CD14-positive monocyte (primary cell): ENCODE results near the gene SRD5A3. TPM values are rescaled to one million over a fixed set of nuclear protein-coding genes. Genes with fewer than 3 reads are reported as not detected.

ENCODE experiments used
- DNase-seq, 3 donors: peaks; one replicate each; pipeline ENCODE4 v3.0.0-alpha.2; 2011 to 2022
- H2AFZ ChIP-seq: 2 replicates; pipeline ENCODE4 v1.6.0; 2012; ENCODE audit warnings: mild to moderate bottlenecking, low read depth, low read length, inconsistent platforms; ENCODE audit not compliant: insufficient read depth, poor library complexity, severe bottlenecking
- H3K27ac ChIP-seq, 2 donors: 1 replicate in 1 of 2; 2 replicates in 1 of 2; pipeline ENCODE4 v1.5.1; 2012 to 2013; ENCODE audit warnings: low read length in 2 of 2, control low read depth in 1 of 2, inconsistent platforms in 1 of 2, low read depth in 1 of 2, mild to moderate bottlenecking in 1 of 2
- H3K27me3 ChIP-seq, 2 donors: one replicate each; pipeline versions ENCODE4 v1.6.0 to v1.6.1; 2011 to 2013; ENCODE audit warnings: low read length in 2 of 2; ENCODE audit not compliant: control insufficient read depth in 2 of 2, insufficient read depth in 2 of 2
- H3K36me3 ChIP-seq, 2 donors: replicated peaks in 1 of 2; 1 replicate in 1 of 2; 2 replicates in 1 of 2; pipeline versions ENCODE4 v1.5.1 to v1.6.1; 2012 to 2013; ENCODE audit warnings: low read length in 2 of 2, control low read depth in 1 of 2, inconsistent platforms in 1 of 2, mild to moderate bottlenecking in 1 of 2; ENCODE audit not compliant: insufficient read depth in 2 of 2, control insufficient read depth in 1 of 2
- H3K4me1 ChIP-seq, 2 donors: 1 replicate in 1 of 2; 2 replicates in 1 of 2; pipeline versions ENCODE4 v1.5.1 to v1.6.1; 2012 to 2013; ENCODE audit warnings: low read length in 2 of 2, control low read depth in 1 of 2, inconsistent platforms in 1 of 2, mild to moderate bottlenecking in 1 of 2, moderate library complexity in 1 of 2; ENCODE audit not compliant: insufficient read depth in 2 of 2, control insufficient read depth in 1 of 2
- H3K4me2 ChIP-seq: replicated peaks from 2 replicates; pipeline ENCODE3; 2012; ENCODE audit warnings: low read length, moderate library complexity, mild to moderate bottlenecking; ENCODE audit not compliant: poor library complexity, severe bottlenecking; ENCODE audit errors: extremely low read depth
- H3K4me3 ChIP-seq, 3 experiments: fragments of 200-600 bp in 1 of 3; sonication (generic) in 1 of 3; replicated peaks in 1 of 3; 1 replicate in 2 of 3; 2 replicates in 1 of 3; pipeline ENCODE4 v1.5.1; 2011 to 2013; ENCODE audit warnings: low read length in 3 of 3, mild to moderate bottlenecking in 3 of 3, control low read depth in 2 of 3, low read depth in 2 of 3, inconsistent platforms in 1 of 3, moderate library complexity in 1 of 3
- H3K79me2 ChIP-seq: 2 replicates; pipeline ENCODE4 v1.6.0; 2012; ENCODE audit warnings: mild to moderate bottlenecking, control low read depth, inconsistent platforms, low read length, moderate library complexity; ENCODE audit not compliant: insufficient read depth
- H3K9ac ChIP-seq: 2 replicates; pipeline ENCODE4 v1.6.0; 2017; ENCODE audit warnings: low read length, mild to moderate bottlenecking; ENCODE audit not compliant: insufficient read depth, poor library complexity, severe bottlenecking
- H3K9me3 ChIP-seq, 2 donors: replicated peaks in 1 of 2; 1 replicate in 1 of 2; 2 replicates in 1 of 2; pipeline versions ENCODE4 v1.5.1 to v1.6.1; 2012 to 2013; ENCODE audit warnings: low read length in 2 of 2, control low read depth in 1 of 2; ENCODE audit not compliant: control insufficient read depth in 1 of 2, insufficient read depth in 1 of 2
- H4K20me1 ChIP-seq: 2 replicates; pipeline ENCODE4 v1.6.0; 2012; ENCODE audit warnings: mild to moderate bottlenecking, low read length, control low read depth, moderate library complexity; ENCODE audit not compliant: insufficient read depth
- H3K27ac Mint-ChIP-seq, 7 donors: one replicate each; pipeline ENCODE4 v1.8.0; 2020; ENCODE audit warnings: mild to moderate bottlenecking in 7 of 7, mixed read lengths in 7 of 7, moderate library complexity in 6 of 7, inconsistent platforms in 2 of 7
- H3K27me3 Mint-ChIP-seq, 3 donors: one replicate each; pipeline ENCODE4 v1.8.0; 2021 to 2022; ENCODE audit warnings: low read depth in 3 of 3, mild to moderate bottlenecking in 3 of 3, mixed read lengths in 3 of 3, moderate library complexity in 3 of 3, inconsistent platforms in 1 of 3
- H3K36me3 Mint-ChIP-seq, 2 donors: one replicate each; pipeline ENCODE4 v1.8.0; 2020; ENCODE audit warnings: mixed read lengths in 2 of 2, inconsistent platforms in 1 of 2, mild to moderate bottlenecking in 1 of 2
- H3K4me1 Mint-ChIP-seq: one replicate; pipeline ENCODE4 v1.8.0; 2020; ENCODE audit warnings: mild to moderate bottlenecking, mixed read lengths
- H3K4me3 Mint-ChIP-seq, 2 donors: one replicate each; pipeline ENCODE4 v1.8.0; 2020; ENCODE audit warnings: mild to moderate bottlenecking in 2 of 2, mixed read lengths in 2 of 2, moderate library complexity in 1 of 2
- H3K9me3 Mint-ChIP-seq, 7 donors: one replicate each; pipeline ENCODE4 v1.8.0; 2020 to 2022; ENCODE audit warnings: mixed read lengths in 7 of 7, mild to moderate bottlenecking in 6 of 7, moderate library complexity in 6 of 7, inconsistent platforms in 2 of 7
- CTCF ChIP-seq: fragments of 200-600 bp; IDR thresholded peaks from one replicate; pipeline ENCODE4 v1.8.0; 2022; ENCODE audit warnings: antibody characterized with exemption, mild to moderate bottlenecking
- WGBS: methylation state at CpG from one replicate; pipeline ENCODE4 v1.1.5; 2013; ENCODE audit warnings: missing lambda C conversion rate; ENCODE audit not compliant: insufficient coverage; 5-methylcytosine and 5-hydroxymethylcytosine counted together
- intact Hi-C, 2 donors: fragments of 100-400 bp; cut with micrococcal nuclease; formaldehyde crosslinking; loops; one replicate each; pipeline versions ENCODE4 v1.15.0 to v1.15.1; 2023
- polyA plus RNA-seq, 3 donors: library from polyadenylated mRNA; depleted of rRNA in 1 of 3; unstranded in 2 of 3; stranded (reverse) in 1 of 3; fragments of 300-500 nt in 2 of 3; fragments of >200 nt in 1 of 3; fragmentation: Illumina TruSeq in 2 of 3; gene quantifications; 1 replicate in 2 of 3; 2 replicates in 1 of 3; pipeline ENCODE4 v1.2.3, GENCODE V29; 2012 to 2021

The SRD5A3 gene
- polyA plus RNA-seq, 3 donors, result 5.9 to 26.2 (median 16.2) TPM

GRCh38 chr4:55303760-55304165, 42.3 kb upstream of the SRD5A3 start:
- no peak for DNase-seq
- H2AFZ ChIP-seq, result no peak overlapping the region
- peaks cover 3% of the 10 kb centered on the region for H3K4me1 Mint-ChIP-seq

GRCh38 chr4:55304303-55304702, 41.7 kb upstream of the SRD5A3 start:
- Histone ChIP-seq H2AFZ (no peak overlapping the region), H3K9me3 (no peaks in the 10 kb centered on the region), H3K27ac (no peak overlapping the region), H3K79me2 (no peaks in the 10 kb centered on the region), H4K20me1 (no peaks in the 10 kb centered on the region), H3K4me1 (no peaks in the 10 kb centered on the region), H3K9ac (no peak overlapping the region), H3K27me3 (no peaks in the 10 kb centered on the region), H3K4me3 (no peak overlapping the region), H3K4me2 (no peak overlapping the region), H3K36me3 (no peaks in the 10 kb centered on the region)
- Mint-ChIP-seq H3K9me3 (peaks cover 3 to 8% (median 4%) of the 10 kb centered on the region in 7 donors), H3K27ac (no peak overlapping the region), H3K4me3 (no peak overlapping the region), H3K36me3 (no peaks in the 10 kb centered on the region), H3K4me1 (peaks cover 3% of the 10 kb centered on the region), H3K27me3 (peaks cover 0 to 2% (median 2%) of the 10 kb centered on the region in 3 donors)
- TF ChIP-seq CTCF, result no peak
- no peak for DNase-seq
- intact Hi-C loops, result no loop called here
- no CpG with 5 or more reads among the region's 3 CpGs for WGBS

More at GRCh38 chr4:55303760-55304165, 42.3 kb upstream of the SRD5A3 start:
- WGBS, result no CpG with 5 or more reads among the region's 3 CpGs
- Mint-ChIP-seq H3K36me3 (no peaks in the 10 kb centered on the region), H3K9me3 (peaks cover 3 to 8% (median 4%) of the 10 kb centered on the region in 7 donors), H3K4me3 (no peak overlapping the region), H3K27ac (peak overlapping the region in 1 of 7 donors; percentile 32), H3K27me3 (peaks cover 0 to 2% (median 2%) of the 10 kb centered on the region in 3 donors)
- no peak for TF ChIP-seq CTCF
- Histone ChIP-seq H3K4me1 (no peaks in the 10 kb centered on the region), H3K4me3 (no peak overlapping the region), H3K27ac (no peak overlapping the region), H3K9me3 (no peaks in the 10 kb centered on the region), H3K27me3 (no peaks in the 10 kb centered on the region), H3K4me2 (no peak overlapping the region), H3K36me3 (no peaks in the 10 kb centered on the region), H3K9ac (no peak overlapping the region), H4K20me1 (no peaks in the 10 kb centered on the region), H3K79me2 (no peaks in the 10 kb centered on the region)
- intact Hi-C loops, result no loop called here
